ENCODE results near the gene SLC66A1.

Gene SLC66A1

DNA sequence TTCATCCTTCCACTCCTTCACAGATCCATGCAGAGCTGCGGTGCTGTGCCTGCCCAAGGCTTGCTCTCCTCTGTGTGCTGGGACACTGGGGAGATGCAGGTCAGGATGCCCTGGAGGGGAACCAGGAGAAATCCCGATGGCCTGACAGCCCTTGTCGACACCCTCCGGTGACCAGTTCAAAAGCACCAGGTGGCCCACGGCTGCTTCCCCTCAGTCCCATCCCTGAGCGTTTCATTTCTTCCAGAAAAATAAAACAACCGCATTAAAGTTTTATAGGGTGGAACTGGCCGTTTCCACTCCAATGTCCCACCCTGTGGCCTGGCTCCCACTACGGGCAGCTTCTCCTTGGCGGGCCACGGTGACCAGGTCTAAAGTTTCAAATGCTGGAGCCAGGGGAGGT lies 48.3 kb downstream of the SLC66A1 start:
- Histone ChIP-seq H3K9me2 (replicated peaks; ENCODE audit: insufficient read depth, low read length) (no peaks in the 10 kb centered on the region), H2AFZ (ENCODE audit: low read length) (no peak overlapping the region), H3K27ac (ENCODE audit: low read length) (no peak overlapping the region), H3F3A (ENCODE audit: insufficient read depth, low read length) (no peaks in the 10 kb centered on the region), H3K9ac (ENCODE audit: low read length) (no peak overlapping the region), H3K79me2 (ENCODE audit: low read length) (peaks cover 18% of the 10 kb centered on the region), H3K4me2 (ENCODE audit: low read depth, low read length) (no peak overlapping the region), H3K4me1 (ENCODE audit: low read length) (no peaks in the 10 kb centered on the region), H3K27me3 (replicated peaks; ENCODE audit: insufficient read depth, low read length) (no peaks in the 10 kb centered on the region), H3K4me3 (ENCODE audit: low read length) (no peak overlapping the region), H4K20me1 (ENCODE audit: insufficient read depth, low read length) (no peaks in the 10 kb centered on the region; the same call in 1 of the 2 replicates), H3K36me3 (replicated peaks; ENCODE audit: insufficient read depth, low read length) (0 out of 2 replicates have a peak, but pooled peaks cover 4% of the 10 kb centered on the region), H3K9me3 (replicated peaks; ENCODE audit: insufficient read depth, low read length) (no peaks in the 10 kb centered on the region)
- DNase-seq, result no peak
- no peak for TF ChIP-seq EZH2phosphoT487 (IDR thresholded peaks at IDR 0.05; ENCODE audit: low read length)

DNA sequence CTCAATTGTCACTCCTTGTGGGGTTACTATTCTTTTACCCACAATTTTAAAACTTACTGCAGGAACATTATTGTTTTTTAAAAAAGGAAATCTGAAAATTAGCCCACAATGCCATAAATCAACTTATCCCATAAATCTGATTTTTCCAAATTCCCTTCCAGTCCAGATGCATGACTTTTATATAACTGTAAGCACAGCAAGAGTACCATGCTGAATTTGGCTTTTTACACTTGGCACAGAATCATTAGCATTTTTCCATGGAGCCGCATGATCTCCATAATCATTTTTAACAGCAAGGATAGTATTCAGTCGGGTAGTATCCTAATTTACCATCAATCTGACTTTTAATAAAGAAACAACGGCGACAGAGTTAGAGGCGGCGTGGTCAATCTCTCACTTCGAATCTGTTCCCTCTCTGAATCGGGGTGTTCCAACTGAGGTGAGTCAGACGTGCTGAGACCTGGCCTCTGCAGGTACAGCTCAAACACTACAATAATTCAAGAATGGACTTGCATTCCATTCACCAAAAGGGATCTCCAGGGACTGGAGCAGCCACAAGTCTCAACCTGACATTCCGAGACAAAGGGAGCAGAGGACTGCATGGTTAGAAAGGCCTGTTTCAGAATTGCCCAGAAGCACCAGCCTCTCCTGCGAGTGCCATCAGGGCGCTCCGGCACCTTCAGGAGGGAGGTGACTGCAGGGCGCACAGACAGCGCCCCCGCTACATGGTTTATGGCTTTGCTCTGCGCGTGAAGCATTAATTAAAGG lies 48.9 kb downstream of the SLC66A1 start:
- no peak for DNase-seq
- no peaks in the 10 kb centered on the region for H3K9me3 ChIP-seq (replicated peaks; ENCODE audit: insufficient read depth, low read length)
- TF ChIP-seq EZH2 (optimal IDR thresholded peaks at IDR 0.05; ENCODE audit: low read depth, low read length), result no peak
- TF ChIP-seq EZH2phosphoT487 (IDR thresholded peaks at IDR 0.05; ENCODE audit: low read length), result no peak
- TF ChIP-seq, protein P1, sequence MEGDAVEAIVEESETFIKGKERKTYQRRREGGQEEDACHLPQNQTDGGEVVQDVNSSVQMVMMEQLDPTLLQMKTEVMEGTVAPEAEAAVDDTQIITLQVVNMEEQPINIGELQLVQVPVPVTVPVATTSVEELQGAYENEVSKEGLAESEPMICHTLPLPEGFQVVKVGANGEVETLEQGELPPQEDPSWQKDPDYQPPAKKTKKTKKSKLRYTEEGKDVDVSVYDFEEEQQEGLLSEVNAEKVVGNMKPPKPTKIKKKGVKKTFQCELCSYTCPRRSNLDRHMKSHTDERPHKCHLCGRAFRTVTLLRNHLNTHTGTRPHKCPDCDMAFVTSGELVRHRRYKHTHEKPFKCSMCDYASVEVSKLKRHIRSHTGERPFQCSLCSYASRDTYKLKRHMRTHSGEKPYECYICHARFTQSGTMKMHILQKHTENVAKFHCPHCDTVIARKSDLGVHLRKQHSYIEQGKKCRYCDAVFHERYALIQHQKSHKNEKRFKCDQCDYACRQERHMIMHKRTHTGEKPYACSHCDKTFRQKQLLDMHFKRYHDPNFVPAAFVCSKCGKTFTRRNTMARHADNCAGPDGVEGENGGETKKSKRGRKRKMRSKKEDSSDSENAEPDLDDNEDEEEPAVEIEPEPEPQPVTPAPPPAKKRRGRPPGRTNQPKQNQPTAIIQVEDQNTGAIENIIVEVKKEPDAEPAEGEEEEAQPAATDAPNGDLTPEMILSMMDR (IDR thresholded peaks at IDR 0.05; ENCODE audit: low read length), result no peak
- no peaks in the 10 kb centered on the region; the same call in 1 of the 2 replicates for H4K20me1 ChIP-seq (ENCODE audit: insufficient read depth, low read length)
- H3K9me2 ChIP-seq (replicated peaks; ENCODE audit: insufficient read depth, low read length), result no peaks in the 10 kb centered on the region
- H3K27ac ChIP-seq (ENCODE audit: low read length), result no peak overlapping the region
- H3K4me2 ChIP-seq (ENCODE audit: low read depth, low read length), result no peak overlapping the region
- no peaks in the 10 kb centered on the region for H3K27me3 ChIP-seq (replicated peaks; ENCODE audit: insufficient read depth, low read length)
- H3K4me1 ChIP-seq (ENCODE audit: low read length), result no peaks in the 10 kb centered on the region
- no peaks in the 10 kb centered on the region for H3F3A ChIP-seq (ENCODE audit: insufficient read depth, low read length)
- no peak overlapping the region for H2AFZ ChIP-seq (ENCODE audit: low read length)
- no peaks in the 10 kb centered on the region for H3K36me3 ChIP-seq (replicated peaks; ENCODE audit: insufficient read depth, low read length)
- H3K79me2 ChIP-seq (ENCODE audit: low read length), result peaks cover 18% of the 10 kb centered on the region
- no peak overlapping the region for H3K9ac ChIP-seq (ENCODE audit: low read length)
- no peak overlapping the region for H3K4me3 ChIP-seq (ENCODE audit: low read length)

GRCh38 chr1:19361611-19362147 lies 49.6 kb downstream of the SLC66A1 start:
- H3K9me2 ChIP-seq (replicated peaks; ENCODE audit: insufficient read depth, low read length), result no peaks in the 10 kb centered on the region
- H3K36me3 ChIP-seq (replicated peaks; ENCODE audit: insufficient read depth, low read length), result no peaks in the 10 kb centered on the region
- no peaks in the 10 kb centered on the region for H3K27me3 ChIP-seq (replicated peaks; ENCODE audit: insufficient read depth, low read length)
- H3K79me2 ChIP-seq (ENCODE audit: low read length), result peaks cover 18% of the 10 kb centered on the region
- no peaks in the 10 kb centered on the region; the same call in 1 of the 2 replicates for H4K20me1 ChIP-seq (ENCODE audit: insufficient read depth, low read length)
- H3K4me1 ChIP-seq (ENCODE audit: low read length), result no peaks in the 10 kb centered on the region
- no peak overlapping the region for H3K4me2 ChIP-seq (ENCODE audit: low read depth, low read length)
- no peaks in the 10 kb centered on the region for H3K9me3 ChIP-seq (replicated peaks; ENCODE audit: insufficient read depth, low read length)
- no peak overlapping the region for H3K9ac ChIP-seq (ENCODE audit: low read length)
- H3K27ac ChIP-seq (ENCODE audit: low read length), result no peak overlapping the region
- no peak overlapping the region for H2AFZ ChIP-seq (ENCODE audit: low read length)
- DNase-seq, result no peak
- H3F3A ChIP-seq (ENCODE audit: insufficient read depth, low read length), result no peaks in the 10 kb centered on the region
- H3K4me3 ChIP-seq (ENCODE audit: low read length), result no peak overlapping the region
- TF ChIP-seq EZH2 (optimal IDR thresholded peaks at IDR 0.05; ENCODE audit: low read depth, low read length) (no peak), EZH2phosphoT487 (IDR thresholded peaks at IDR 0.05; ENCODE audit: low read length) (no peak)
- TF ChIP-seq, protein P1 (IDR thresholded peaks at IDR 0.05; ENCODE audit: low read length), result no peak

All from MM.1S (cell line).